ENCODE data around the gene HPCAL1.
"Not testable (repeated sequence)": the region's sequence is repeated elsewhere in the genome, so short reads cannot be mapped to it uniquely, and the experiment has no call there.

The HPCAL1 gene

DNA sequence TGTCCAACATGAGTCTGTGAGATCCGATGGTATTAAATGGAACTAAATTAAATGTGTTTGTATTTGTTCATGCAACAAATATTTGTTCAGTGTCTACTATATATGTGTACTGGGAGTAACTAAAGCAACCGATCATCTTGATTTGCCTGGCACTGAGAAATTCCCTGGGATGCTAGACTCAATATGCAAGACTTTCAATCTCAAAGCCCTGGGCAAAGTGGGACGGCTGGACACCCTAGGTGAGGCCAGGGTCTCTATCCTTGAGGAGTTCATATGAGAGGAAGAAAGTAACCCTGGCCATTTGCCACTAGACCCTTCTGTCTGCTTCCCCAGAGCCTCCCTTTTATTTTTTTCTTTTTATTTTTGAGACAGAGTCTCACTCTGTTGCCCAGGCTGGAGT is 44.0 kb upstream of the HPCAL1 start:
- no peaks in the 10 kb centered on the region for H3K36me3 ChIP-seq (ENCODE audit: insufficient read depth, low read length)
- H2AFZ ChIP-seq (ENCODE audit: low read length, unreplicated experiment), result no peak overlapping the region
- no peaks in the 10 kb centered on the region for H3K4me1 ChIP-seq (ENCODE audit: control insufficient read depth, insufficient read depth, low read length, unreplicated experiment)
- no peak overlapping the region for H3K4me3 ChIP-seq (ENCODE audit: low read depth, low read length)
- no peaks in the 10 kb centered on the region for H3K79me2 ChIP-seq (ENCODE audit: control insufficient read depth, insufficient read depth, low read length, unreplicated experiment)
- H3K27ac ChIP-seq (ENCODE audit: low read depth, low read length), result no peak overlapping the region
- H3K27me3 ChIP-seq (ENCODE audit: insufficient read depth, low read length), result no peaks in the 10 kb centered on the region

DNA sequence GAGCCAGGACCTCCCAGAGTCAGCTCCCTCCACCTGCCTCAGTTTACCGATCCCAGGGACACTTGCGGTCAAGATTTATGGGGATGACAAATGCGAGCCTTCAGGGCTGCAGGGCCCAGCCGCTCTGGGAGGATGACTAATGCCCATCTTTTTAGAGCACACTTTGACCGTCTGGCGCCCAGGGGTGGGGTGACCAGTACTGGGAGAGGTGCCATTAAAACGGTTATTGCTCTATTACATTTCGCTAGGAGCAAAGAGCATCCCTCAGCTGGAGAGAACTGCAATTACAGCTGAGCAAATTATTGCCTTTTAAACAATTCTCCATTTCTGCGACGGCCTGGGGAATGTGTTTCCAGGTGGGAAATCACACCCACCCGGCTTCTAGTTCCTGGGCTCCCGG is 42.6 kb upstream of the HPCAL1 start:
- H3K36me3 ChIP-seq (ENCODE audit: insufficient read depth, low read length), result no peaks in the 10 kb centered on the region
- H3K27ac ChIP-seq (ENCODE audit: low read depth, low read length), result no peak overlapping the region
- no peak overlapping the region for H2AFZ ChIP-seq (ENCODE audit: low read length, unreplicated experiment)
- no peaks in the 10 kb centered on the region for H3K27me3 ChIP-seq (ENCODE audit: insufficient read depth, low read length)
- H3K4me1 ChIP-seq (ENCODE audit: control insufficient read depth, insufficient read depth, low read length, unreplicated experiment), result no peaks in the 10 kb centered on the region
- H3K4me3 ChIP-seq (ENCODE audit: low read depth, low read length), result no peak overlapping the region
- H3K79me2 ChIP-seq (ENCODE audit: control insufficient read depth, insufficient read depth, low read length, unreplicated experiment), result no peaks in the 10 kb centered on the region

DNA sequence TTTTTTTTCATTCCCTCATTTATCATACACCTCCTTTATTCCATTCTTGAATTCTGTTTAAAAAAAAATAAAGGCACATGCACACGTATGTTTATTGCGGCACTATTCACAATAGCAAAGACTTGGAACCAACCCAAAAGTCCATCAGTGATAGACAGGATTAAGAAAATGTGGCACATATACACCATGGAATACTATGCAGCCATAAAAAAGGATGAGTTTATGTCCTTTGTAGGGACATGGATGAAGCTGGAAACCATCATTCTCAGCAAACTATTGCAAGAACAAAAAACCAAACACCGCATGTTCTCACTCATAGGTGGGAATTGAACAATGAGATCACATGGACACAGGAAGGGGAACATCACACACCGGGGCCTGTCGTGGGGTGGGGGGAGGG is 39.2 kb upstream of the HPCAL1 start:
- not testable (repeated sequence) for H3K36me3 ChIP-seq (ENCODE audit: insufficient read depth, low read length); H3K79me2 ChIP-seq (ENCODE audit: control insufficient read depth, insufficient read depth, low read length, unreplicated experiment); H3K27ac ChIP-seq (ENCODE audit: low read depth, low read length); H3K27me3 ChIP-seq (ENCODE audit: insufficient read depth, low read length); H3K4me1 ChIP-seq (ENCODE audit: control insufficient read depth, insufficient read depth, low read length, unreplicated experiment); H2AFZ ChIP-seq (ENCODE audit: low read length, unreplicated experiment); H3K4me3 ChIP-seq (ENCODE audit: low read depth, low read length)

DNA sequence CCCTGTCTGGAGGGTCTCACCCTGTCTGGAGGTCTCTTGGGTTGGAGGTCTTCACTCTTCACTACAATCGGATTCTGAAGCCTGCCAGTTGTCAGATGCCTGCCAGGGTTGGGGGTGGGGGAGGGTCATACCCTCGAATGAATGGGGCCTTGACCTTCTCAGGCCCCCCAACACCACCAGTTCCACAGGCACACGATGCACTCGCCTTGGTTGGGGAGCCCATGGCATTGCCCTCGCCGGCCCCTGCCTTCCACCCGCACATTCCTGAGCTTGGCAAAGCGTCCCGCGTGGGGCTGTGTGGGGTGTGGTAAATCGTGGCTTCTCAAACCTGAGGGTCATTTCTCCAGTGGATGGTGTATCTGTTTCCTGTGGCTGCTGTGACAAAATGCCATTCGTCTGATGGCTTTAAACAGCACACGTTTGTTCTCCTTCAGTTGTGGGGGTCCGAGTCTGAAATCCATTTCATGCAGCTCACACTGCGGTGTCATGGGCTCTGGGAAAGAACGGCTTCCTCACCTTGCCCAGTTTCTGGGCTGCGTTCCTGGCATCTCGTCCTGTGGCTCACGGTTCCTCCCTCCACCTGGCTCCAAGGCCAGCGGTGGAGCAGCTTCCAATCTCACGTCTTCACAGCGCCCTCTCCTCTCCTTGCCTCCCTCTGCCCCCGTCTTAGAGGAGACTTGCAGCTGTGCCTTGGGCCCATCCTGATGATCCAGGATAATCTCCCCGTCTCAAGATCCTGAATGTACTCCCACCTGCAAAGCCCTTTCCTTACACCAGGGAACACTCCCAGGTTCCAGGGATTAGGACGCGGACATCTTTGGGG is 38.0 kb upstream of the HPCAL1 start:
- no peaks in the 10 kb centered on the region for H3K27me3 ChIP-seq (ENCODE audit: insufficient read depth, low read length)
- no peak overlapping the region for H2AFZ ChIP-seq (ENCODE audit: low read length, unreplicated experiment)
- no peak overlapping the region for H3K4me3 ChIP-seq (ENCODE audit: low read depth, low read length)
- H3K36me3 ChIP-seq (ENCODE audit: insufficient read depth, low read length), result no peaks in the 10 kb centered on the region
- peaks cover 8% of the 10 kb centered on the region for H3K4me1 ChIP-seq (ENCODE audit: control insufficient read depth, insufficient read depth, low read length, unreplicated experiment)
- no peaks in the 10 kb centered on the region for H3K79me2 ChIP-seq (ENCODE audit: control insufficient read depth, insufficient read depth, low read length, unreplicated experiment)
- no peak overlapping the region for H3K27ac ChIP-seq (ENCODE audit: low read depth, low read length)

DNA sequence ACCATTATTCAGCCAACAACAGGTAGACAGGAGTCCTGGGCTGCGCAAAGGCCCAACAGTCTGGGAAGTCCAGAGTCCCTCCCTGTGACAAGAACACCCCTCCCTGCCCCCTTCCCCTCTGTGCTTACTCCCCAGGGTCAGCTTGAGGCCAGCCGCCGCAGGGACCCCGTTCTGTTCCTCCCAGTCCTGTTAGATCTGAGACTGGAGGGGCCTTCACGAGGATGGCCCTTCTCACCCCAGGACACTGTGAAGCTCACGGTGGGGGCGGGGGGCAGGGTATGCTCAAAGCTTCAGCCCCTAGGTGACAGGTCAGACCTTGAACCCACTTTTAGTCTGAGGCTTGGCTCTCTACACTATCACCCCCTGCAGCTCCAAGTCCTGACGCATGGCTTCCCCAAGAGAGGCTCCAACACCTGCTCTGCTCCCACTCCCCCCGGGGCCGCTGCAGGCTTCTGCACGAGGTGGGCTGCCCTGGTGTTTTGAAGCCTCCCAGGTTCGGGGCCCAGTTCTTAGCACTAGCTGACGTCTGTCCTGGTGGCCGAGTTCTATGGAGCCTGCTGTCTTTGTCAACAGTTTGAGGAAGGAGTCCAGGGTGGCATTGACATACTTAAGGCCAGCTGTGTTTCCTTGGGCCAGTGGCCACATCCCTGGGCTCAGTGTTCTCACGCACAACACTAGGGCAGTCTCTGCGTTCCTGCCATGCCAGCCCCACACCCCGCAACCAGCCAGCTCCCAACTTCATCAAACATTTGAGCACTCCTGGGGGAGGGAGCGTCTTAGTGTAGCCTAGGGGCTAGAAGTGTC is 37.2 kb upstream of the HPCAL1 start:
- Histone ChIP-seq H3K27me3 (ENCODE audit: insufficient read depth, low read length) (no peaks in the 10 kb centered on the region), H3K4me1 (ENCODE audit: control insufficient read depth, insufficient read depth, low read length, unreplicated experiment) (peaks cover 12% of the 10 kb centered on the region), H3K4me3 (ENCODE audit: low read depth, low read length) (no peak overlapping the region), H3K27ac (ENCODE audit: low read depth, low read length) (no peak overlapping the region), H2AFZ (ENCODE audit: low read length, unreplicated experiment) (no peak overlapping the region), H3K79me2 (ENCODE audit: control insufficient read depth, insufficient read depth, low read length, unreplicated experiment) (no peaks in the 10 kb centered on the region), H3K36me3 (ENCODE audit: insufficient read depth, low read length) (no peaks in the 10 kb centered on the region)

DNA sequence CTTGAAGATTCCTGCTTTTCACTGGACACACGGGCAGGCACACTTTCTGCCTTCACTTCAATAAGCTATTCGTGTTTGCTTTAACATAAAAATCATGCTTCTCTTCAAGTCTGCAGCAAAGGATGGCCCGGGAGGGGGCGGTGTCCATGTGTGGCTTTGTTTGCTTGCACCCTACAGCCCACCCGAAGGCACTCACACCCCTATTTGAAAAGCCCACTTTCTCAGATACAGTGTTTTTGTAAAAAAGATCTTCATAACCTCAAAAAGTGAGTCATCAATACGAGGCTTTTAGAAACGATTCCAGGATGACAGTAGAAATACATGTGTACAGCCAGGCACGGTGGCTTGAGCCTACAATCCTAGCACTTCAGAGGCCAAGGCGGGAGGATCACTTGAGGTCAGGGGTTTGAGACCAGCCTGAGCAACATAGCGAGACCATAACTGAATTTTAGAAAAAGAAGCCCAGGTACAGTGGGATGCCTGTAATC is 36.5 kb upstream of the HPCAL1 start:
- Histone ChIP-seq H3K27ac (ENCODE audit: low read depth, low read length) (no peak overlapping the region), H3K4me3 (ENCODE audit: low read depth, low read length) (no peak overlapping the region), H2AFZ (ENCODE audit: low read length, unreplicated experiment) (no peak overlapping the region), H3K79me2 (ENCODE audit: control insufficient read depth, insufficient read depth, low read length, unreplicated experiment) (no peaks in the 10 kb centered on the region), H3K36me3 (ENCODE audit: insufficient read depth, low read length) (no peaks in the 10 kb centered on the region), H3K4me1 (ENCODE audit: control insufficient read depth, insufficient read depth, low read length, unreplicated experiment) (peaks cover 18% of the 10 kb centered on the region), H3K27me3 (ENCODE audit: insufficient read depth, low read length) (no peaks in the 10 kb centered on the region)

DNA sequence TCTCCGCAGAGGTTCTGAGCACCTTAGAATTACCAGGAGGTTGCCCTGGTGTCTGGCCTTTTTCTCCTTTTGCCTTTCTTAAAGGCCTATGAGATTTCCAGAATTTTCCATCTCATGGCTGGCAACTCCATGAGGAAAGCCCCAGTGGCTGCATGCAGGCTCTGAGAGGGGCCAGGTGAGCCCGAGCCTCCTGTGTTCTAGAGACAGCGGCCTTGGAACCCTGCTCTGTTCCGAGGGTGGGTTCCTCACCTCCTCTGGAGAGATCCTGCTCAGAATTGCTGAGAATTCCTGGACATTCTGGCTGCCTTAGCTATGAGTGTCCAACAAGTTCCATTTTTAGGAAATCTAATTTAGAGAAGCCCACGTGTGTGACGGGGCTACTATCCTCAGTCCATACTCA is 35.7 kb upstream of the HPCAL1 start:
- Histone ChIP-seq H3K27ac (ENCODE audit: low read depth, low read length) (no peak overlapping the region), H3K4me1 (ENCODE audit: control insufficient read depth, insufficient read depth, low read length, unreplicated experiment) (peaks cover 19% of the 10 kb centered on the region), H3K4me3 (ENCODE audit: low read depth, low read length) (no peak overlapping the region), H2AFZ (ENCODE audit: low read length, unreplicated experiment) (no peak overlapping the region), H3K79me2 (ENCODE audit: control insufficient read depth, insufficient read depth, low read length, unreplicated experiment) (no peaks in the 10 kb centered on the region), H3K36me3 (ENCODE audit: insufficient read depth, low read length) (no peaks in the 10 kb centered on the region), H3K27me3 (ENCODE audit: insufficient read depth, low read length) (no peaks in the 10 kb centered on the region)

DNA sequence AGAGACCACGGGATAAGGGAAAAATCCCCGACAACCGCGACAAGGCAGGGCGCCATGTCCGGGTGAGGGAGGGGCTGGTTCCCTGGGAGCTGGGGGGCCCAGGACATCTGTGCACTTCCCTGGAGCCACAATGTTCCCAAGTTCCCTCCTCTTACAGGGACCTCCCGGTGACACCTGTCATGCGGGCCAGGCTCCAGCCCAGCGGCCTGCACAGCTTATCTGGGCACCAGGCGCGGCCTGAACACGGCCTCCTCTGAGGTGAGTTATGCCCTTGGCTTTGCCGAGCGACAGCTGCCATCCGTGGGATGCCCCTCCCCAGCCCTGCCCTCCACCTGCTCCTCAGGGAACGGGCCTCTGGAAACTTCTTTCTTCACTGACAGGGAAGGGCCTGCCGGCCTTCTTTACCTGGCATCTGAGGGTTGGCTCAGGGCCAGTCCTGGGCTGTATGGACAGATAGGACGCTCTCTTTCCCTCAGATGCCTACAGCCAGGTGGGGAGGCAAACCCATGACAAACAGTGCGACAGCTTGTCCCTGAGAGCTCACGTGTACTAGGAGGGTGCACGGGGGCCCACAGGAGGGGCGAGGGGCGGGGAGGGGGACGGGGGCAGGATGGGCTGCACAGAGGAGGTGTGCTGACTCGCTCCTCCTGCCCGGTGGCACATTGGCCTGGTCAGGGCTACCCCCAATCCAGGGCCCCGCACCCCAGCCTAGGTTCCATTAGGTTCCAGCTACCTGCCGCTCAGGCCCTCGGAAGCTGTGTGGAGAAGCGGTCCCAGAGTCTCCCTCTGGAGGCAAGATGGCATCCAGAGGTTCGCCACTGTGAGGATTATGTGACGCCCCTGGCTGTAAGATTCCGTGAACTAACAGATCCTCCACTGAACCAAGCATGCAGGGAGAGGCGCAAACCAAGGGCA is 34.9 kb upstream of the HPCAL1 start:
- Histone ChIP-seq H3K36me3 (ENCODE audit: insufficient read depth, low read length) (no peaks in the 10 kb centered on the region), H3K27ac (ENCODE audit: low read depth, low read length) (no peak overlapping the region), H3K27me3 (ENCODE audit: insufficient read depth, low read length) (no peaks in the 10 kb centered on the region), H3K4me1 (ENCODE audit: control insufficient read depth, insufficient read depth, low read length, unreplicated experiment) (peaks cover 19% of the 10 kb centered on the region), H3K4me3 (ENCODE audit: low read depth, low read length) (no peak overlapping the region), H3K79me2 (ENCODE audit: control insufficient read depth, insufficient read depth, low read length, unreplicated experiment) (no peaks in the 10 kb centered on the region), H2AFZ (ENCODE audit: low read length, unreplicated experiment) (no peak overlapping the region)

DNA sequence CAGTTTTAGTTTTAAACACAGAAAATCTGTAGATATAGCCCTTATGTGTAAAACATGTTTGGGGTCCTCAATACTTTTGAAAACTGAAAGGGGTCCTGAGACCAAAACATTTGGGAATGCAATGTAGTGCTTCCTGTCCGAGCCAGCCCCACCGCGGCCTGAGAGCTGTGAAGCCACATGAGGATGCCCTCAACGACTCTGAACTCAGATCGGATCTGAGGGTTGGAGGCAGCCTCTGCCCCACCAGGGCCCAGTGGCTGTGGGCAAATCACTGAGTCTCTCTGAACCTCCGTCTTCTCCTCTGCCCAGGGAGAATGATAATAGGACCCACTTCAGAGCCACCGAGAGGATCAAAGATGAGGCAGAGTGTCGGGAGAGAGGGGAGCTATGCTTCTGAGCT is 33.4 kb upstream of the HPCAL1 start:
- no peaks in the 10 kb centered on the region for H3K36me3 ChIP-seq (ENCODE audit: insufficient read depth, low read length)
- H3K79me2 ChIP-seq (ENCODE audit: control insufficient read depth, insufficient read depth, low read length, unreplicated experiment), result no peaks in the 10 kb centered on the region
- H3K27ac ChIP-seq (ENCODE audit: low read depth, low read length), result no peak overlapping the region
- H2AFZ ChIP-seq (ENCODE audit: low read length, unreplicated experiment), result no peak overlapping the region
- H3K27me3 ChIP-seq (ENCODE audit: insufficient read depth, low read length), result no peaks in the 10 kb centered on the region
- no peak overlapping the region for H3K4me3 ChIP-seq (ENCODE audit: low read depth, low read length)
- peaks cover 19% of the 10 kb centered on the region for H3K4me1 ChIP-seq (ENCODE audit: control insufficient read depth, insufficient read depth, low read length, unreplicated experiment)
